Fibroblast of skin of left quadriceps (primary cell): ENCODE results near the gene IRGQ.
"Not testable (repeated sequence)": the region's sequence is repeated elsewhere in the genome, so short reads cannot be mapped to it uniquely, and the experiment has no call there.

Experiments
- DNase-seq, 2 experiments: peaks; one replicate each; pipeline ENCODE4 v3.0.0-alpha.2; 2013; ENCODE audit warnings: low read depth in 2 of 2

Gene IRGQ, protein sequence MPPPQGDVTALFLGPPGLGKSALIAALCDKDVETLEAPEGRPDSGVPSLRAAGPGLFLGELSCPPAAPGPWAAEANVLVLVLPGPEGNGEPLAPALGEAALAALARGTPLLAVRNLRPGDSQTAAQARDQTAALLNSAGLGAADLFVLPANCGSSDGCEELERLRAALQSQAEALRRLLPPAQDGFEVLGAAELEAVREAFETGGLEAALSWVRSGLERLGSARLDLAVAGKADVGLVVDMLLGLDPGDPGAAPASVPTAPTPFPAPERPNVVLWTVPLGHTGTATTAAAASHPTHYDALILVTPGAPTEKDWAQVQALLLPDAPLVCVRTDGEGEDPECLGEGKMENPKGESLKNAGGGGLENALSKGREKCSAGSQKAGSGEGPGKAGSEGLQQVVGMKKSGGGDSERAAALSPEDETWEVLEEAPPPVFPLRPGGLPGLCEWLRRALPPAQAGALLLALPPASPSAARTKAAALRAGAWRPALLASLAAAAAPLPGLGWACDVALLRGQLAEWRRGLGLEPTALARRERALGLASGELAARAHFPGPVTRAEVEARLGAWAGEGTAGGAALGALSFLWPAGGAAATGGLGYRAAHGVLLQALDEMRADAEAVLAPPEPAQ

DNA sequence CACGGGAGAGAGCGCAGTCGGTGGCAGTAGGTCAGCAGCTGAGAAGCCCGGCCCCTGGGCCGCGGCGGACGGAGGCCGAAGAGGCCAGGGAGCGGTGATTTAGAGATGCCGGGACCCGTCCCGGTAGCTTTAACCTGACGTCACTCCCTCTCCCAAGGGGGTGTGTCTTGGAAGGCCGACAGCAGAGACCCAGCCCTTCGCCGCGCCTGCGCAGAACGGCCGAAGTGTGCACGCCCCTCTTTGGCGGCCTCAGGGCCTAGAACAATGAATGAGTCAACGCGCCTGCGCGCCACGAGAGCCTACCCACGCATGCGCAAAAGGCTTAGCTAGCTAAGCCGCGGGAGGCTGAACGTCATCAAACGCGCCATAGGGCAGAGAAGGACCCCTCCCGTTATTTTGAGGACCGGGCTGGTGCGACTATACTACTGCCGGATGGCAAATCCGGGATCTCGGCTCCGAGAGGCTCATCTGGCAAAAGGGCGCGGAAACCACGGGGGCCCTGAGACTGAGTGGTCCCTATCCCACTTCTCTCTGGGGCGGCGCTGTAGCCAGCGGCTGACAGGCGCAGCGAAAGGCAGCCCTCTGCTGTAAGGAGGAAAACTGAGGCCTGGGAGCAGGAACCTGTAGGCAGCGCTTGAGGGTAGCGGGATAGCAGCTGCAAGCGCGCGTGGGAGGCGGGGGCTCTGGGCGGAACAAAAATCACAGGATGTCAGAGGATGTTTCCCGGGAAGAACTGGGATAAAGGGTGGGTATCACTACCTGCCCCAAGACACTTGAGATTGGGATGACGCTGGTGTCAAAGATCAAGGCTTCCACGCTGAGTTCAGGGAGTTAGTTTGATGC, at the start of gene IRGQ, which contains the start of gene ZNF576:
Gene IRGQ, minus strand, starts transcription at position 136 of the 843 bp plus-strand sequence. CDS start 796 bp downstream, outside the sequence.
Gene ZNF576, plus strand, starts transcription at position 597 of the 843 bp plus-strand sequence. CDS start 514 bp downstream, outside the sequence.
- peak; percentile 98 for DNase-seq

DNA sequence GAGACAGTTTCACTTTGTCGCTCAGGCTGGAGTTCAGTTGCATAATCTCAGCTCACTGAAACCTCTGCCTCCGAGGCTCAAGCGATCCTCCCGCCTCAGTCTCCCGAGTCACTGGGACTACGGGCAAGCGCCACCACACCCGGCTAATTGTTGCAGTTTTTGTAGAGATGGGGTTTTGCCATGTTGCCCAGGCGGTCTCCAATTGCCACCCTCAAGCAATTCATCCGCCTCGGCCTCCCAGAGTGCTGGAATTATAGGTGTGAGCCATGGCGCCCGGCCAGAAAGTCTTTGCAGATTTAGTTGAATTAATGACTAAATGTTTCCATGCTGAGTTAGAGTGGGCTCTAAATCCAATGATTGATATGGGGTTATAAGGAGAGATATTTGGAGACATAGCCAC, 48.2 kb upstream of the IRGQ start:
- DNase-seq = no peak

DNA sequence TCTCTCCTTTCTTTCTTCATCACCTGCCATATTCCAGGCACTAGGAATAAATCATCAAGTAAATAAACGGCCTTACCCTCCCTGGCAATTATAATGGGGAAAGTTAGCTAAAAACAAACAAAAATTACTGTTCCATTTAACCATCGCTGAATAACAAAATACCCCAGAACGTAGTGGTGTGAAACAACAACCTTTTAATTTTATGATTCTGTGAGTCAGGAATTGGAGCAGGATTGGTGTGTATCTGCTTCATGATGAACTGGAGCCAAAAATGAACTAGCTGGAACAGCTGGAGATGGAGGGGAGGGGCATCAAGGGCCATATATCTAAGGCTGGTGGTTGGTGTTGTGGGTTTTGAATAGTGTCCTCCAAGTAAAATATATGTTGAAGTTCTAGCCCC, 47.4 kb upstream of the IRGQ start:
- no peak for DNase-seq

DNA sequence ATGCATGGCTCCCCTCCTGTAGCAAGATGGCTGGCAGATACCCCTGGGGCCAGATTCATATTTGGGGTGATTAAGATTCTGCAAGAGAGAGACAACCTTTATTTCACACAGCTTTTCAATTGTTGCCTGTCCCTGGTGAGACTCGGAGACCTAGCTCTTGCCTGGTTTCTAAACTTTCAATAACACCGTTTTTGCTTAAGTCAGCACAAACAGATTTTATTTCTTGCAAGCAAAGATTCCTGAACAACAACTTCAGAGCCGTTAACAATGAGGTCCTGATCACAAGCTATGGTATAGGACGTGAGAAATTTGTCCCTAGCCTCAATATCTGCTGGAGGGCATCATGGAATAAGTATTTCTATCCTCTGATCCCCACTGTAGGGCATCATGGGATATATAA, 46.6 kb upstream of the IRGQ start:
- no peak for DNase-seq

DNA sequence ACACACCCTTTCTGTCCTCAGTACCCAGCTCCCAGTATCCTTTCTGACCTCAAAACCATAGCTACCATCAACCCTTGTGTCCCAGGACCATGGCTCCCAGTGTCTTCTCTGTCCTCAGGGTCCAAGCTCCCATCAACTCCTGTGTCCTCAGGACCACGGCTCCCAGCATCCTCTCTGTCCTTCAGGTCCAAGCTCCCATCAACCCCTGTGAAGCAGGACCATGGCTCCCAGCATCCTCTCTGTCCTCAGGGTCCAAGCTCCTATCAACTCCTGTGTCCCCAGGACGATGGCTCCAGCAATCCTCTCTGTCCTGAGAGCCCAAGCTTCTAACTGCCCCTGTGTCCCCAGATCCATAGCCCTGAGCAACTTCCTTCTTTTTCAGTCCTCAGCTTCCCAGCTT, 45.4 kb upstream of the IRGQ start:
- DNase-seq = no peak

DNA sequence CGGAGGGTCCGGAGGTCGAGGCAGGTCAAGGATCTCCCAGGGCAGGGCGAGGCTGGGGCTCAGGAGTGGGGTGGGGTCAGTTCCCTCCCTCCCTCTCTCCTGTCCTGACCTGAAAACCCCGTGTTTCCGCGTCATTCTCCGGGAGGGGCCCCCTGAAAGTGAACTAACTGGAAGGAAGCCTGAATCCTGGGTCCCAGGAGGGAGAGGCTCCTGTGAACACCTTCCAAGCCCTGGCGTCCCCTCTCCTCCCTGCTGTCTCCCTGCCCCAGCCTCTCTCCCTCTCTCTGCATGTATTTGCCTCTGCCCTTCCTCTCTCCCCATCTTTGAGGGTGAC, 44.5 kb upstream of the IRGQ start:
- DNase-seq = no peak

DNA sequence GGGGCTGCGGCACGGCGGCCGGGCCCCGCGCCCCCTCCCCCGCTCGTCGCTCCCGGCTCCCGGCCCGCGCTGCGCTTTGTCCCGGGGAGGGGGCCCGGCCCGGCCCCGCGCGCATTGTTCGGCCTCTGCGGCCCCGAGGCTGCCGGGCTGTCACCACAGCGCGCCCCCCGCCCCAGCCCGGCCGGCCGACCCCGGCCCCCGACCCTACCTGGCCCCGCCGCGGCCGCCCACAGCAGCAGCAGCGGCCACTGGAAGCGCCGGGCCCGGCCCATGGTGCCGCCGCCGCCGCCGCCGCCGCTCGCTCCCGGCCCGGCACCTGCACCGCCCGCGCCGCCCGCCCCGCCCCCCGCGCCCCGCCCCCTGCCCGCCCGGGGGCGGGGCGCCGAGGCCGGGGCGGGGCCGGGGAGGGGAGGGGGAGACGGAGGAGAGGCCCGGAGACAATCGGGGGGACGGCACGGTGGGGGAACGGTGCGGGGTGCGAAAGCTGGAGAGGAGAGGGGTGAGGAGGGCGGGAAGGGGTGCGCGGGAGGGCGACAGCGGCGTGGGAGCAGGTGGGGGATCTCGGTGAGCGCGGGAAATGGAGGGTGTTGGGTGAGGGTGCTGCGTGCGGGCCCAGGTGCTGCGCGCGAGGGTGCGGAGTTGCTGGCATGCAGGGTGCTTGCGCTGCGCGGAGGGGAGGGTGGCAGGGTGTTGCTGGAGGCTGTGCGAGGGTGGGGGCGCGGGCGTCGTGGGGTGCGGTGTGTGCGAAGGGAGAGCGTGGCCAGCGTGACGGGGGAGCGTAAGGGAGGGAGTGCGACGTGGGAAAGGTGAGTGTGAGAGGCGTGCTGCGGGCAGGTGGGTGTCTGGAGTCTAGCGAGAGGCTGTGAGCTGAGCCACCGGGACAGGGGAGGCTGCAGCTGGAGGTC, 43.8 kb upstream of the IRGQ start, which contains the start of gene CADM4:
Gene CADM4, minus strand, starts transcription at position 332 of the 905 bp plus-strand sequence. Its CDS starts 60 bp downstream, at position 272.
- DNase-seq = no peak

DNA sequence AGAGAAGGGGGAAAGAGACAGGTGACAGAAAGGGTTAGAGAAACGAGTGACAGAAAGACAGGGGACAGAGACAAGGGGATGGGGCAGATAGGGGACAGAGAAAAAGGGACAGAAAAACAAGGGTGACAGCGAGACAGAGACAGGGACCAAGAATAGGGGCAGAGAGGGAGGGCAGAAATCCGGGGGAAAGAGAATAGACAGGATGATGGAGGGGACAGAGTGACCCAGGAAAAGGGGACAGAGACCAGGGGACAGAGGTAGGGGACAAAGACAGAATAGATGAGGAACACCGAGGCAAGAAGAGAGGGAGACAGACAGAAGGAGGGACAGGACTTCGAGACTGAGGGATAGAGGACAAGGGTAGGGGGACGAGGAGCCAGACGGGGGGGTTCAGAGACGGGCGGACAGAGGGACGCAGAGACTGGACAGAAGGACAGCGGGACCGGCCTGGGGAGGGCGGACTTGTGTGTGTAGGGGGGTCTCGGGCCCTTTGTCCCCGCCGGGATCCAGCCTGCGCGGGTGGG, 43.1 kb upstream of the IRGQ start:
- no peak for DNase-seq

DNA sequence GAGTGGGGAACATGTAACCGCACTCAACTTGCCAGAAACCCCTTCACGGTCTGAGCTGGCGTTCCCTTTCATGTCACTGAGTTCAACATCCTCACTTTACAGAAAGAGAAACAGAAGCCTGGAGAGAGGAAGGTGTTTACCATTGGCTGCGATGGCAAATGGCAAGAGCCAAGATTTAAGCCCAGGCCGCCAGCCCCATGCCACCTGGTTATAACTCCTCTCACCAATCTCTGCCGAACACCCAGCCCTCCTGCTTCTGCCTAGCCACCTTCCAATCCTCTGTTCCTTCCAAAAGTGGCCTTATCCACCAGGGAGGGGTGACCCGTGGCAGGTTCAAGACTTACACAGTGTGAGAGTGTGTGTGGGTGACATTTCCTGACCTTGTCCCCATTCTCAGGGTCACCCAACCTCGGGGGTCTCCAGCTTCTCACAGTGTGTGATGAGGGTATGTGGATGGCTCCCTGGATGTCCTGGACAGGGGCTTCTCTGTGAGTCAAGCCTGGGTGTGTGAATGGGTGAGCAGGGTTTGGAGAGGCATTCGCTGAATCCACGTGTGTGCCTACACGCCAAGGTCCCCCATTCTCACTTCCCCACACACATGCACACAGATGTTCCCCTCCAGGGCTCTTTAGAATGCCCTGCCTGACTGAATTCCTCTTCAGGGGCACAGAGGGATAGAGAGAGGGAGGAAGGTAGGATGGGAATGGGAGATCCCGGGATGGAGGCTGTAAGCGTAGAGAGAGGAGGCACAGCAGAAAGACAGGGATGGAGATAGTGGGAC, 42.5 kb upstream of the IRGQ start:
- DNase-seq = no peak

DNA sequence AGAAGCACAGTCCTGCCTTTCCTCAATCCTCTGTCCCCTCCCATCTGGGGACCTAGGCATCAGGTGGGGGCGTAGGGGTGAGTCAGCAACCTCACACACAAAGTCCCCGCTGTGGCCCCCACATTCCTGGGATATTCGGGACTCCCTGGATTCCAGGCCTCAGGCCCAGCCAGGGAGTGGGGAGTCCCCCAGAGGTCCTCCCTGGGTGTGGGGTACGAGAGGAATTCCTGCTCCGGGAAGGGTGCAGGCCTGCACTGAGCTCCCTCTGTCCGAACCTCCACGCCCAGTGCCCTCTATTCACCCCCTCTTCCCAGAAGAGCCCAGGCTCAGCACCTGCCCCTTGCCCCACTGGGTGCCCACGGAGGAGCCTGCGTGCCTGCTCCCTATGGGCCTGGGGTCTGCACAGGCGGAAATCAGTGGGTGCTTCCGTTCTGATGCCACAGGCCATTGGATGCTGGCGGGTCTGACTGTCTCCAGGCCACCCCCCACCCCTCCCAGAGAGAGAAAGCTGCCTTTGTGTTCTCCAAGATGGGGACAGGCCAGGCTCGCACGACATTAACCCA, 40.3 kb upstream of the IRGQ start:
- DNase-seq = no peak

DNA sequence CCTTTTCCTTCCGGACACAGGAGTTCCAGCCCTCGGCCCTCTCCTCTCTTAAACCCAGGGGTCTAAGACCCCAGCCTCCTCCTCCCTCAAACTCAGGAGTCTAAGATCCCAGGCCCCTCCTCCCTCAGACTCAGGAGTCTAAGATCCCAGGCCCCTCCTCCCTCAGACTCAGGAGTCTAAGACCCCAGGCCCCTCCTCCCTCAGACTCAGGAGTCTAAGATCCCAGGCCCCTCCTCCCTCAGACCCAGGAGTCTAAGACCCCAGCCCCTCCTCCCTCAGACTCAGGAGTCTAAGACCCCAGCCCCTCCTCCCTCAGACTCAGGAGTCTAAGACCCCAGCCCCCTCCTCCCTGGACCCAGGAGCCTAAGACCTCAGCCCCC, 39.6 kb upstream of the IRGQ start:
- not testable (repeated sequence) for DNase-seq

DNA sequence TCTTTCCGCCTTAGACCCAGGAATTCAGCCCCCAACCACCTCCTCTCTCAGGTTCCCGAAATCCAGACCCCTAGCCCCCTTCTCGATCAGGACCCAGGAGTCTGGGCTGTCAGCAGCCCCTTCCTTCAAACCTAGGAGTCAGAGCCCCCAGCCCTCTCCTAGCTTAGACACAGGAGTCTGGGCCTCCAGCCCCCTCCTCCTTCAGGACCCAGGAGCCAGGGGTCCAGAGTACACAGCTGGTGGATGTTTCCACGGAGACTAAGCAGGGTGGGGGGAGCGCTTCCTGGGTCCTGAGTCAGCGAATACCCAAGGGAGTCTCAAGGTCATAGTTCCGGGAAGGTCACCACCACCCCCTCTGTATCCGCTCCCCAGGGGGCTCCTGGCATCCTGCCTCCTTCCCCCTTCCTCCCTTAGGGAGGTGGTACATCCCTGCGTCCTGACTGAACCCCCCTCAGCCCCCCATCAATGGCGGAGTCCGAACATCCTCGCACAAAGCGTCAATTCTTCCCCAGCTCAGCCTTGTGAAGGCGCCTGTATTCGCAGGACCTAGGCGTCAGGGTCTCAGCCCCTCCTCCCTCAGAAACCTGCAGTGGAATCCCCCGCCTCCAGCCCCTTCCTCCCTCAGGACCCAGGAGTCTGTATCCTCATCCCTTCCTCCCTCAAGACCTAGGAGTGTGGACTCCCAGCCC, 39.1 kb upstream of the IRGQ start:
- DNase-seq = no peak

DNA sequence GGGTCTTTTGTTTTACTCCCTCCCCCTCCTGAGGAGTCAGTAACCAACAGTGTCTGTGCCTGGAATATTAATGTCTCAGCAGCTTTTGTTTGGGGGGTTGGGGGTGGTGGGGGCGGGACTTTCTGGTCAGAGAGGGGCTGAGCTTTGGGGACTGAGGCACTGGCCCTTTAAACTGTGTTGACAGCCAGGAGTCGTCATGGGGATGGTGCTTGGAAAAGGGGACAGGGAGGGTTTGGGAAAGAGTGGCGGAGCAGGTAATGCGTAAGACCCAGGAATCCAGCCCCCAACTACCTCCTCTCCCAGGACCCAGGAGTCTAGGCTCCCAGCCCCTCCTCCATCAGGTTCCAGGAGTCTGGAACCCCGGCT, 38.6 kb upstream of the IRGQ start:
- DNase-seq = no peak

DNA sequence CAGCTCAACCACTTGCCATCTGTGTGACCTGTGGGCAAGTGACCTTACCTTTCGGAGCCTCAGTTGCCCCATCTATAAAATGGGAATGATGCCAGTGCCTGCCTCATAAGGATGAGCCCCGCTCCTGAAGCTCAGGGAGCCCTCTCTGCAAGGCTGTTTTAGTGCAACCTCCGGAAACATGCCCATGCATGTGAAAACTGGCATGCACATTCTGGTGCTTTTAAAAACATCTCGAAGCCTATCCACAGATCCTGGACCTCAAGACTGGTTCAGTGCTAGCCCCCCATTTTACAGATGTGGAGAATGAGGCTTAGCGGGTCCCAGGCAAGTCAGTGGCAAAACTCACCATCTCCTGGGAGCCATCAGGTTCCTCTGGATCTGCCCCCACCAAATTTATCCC, 38.1 kb upstream of the IRGQ start:
- no peak for DNase-seq

DNA sequence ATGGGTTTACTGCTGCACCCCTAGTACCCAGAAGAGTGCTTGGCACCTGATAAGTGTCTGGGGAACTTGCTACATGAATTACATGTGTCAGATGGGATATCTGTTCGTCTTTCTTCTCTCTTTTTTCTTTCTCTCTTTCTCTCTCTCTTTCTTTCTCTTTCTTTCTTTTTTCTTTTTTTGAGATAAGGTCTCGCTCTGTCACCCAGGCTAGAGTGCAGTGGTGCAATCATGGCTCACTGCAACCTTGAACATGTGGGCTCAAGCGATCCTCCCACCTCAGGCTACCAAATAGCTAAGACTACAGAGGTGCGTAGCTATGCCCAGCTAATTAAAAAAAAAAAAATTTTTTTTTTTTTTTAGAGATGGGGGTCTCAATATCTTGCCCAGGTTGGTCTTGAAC, 37.6 kb upstream of the IRGQ start:
- no peak for DNase-seq

DNA sequence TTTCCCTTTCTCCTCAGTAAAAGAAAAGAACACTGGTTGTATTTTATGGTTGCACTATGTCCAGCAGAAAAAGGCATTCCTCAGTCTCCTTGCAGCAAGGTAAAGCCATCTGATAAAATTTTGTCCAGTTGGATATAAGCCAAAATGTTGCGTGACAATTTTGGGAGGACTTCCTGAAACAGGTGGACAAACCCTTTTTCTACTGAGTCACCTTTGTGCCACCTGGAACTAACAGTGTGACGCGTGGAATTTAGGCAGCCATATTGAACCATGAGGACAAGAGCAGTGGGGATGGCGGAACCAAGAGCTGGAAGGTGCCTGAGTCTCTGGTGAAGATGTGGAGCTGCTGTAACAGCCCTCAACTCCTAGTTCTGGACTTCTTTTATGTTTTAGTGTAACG, 35.6 kb upstream of the IRGQ start:
- no peak for DNase-seq

DNA sequence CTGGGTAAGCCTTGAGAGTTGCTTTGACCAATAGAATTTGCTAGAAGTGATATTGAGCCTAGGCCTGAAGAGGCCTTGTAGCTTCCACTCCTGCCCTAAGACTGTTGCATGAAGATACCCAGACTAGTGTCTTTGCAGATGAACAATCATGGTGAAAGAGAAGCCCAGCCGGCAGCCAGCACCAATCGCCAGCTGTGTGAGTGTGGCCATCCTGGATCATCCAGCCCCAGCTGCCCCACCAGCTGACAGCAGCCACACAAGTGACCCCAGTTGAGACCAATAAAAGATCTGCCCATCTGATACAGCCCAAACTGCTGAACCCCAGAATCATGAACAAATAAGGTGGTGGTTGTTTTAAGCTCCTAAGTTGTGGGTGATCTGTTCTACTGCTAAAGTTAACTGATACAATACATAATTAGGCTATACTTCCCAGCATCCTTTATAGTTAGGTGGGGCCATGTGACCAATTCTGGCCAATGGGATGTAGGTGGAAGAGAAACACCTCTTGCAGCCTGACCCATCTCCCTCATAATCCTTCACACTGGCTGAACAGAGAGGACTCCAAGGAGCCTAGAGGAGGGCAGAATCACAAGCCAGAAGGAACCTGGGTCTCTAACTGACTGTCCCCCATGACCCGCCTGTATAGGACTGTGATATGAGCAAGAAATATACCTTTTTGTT, 32.9 kb upstream of the IRGQ start:
- DNase-seq = no peak

DNA sequence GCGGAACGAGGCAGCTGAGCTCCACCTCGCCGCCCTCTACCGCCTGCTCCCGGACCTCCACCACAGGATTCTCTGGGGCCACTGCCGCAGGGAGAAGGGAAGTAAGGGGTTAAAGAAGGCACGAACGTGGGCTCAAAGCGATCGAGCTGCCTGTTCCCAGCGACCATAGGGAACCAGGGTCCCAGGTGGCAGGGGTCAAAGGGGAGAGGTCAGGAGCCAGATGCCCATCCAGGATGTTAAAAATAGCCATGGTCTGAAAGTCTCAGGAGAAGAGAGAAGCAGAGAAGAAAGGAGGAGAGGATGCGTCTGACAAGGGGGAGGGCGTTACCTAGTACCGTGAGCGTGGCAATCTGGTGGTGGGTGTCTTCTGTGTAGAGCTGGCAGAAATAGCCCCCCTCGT, 30.9 kb upstream of the IRGQ start:
- no peak for DNase-seq
